K562 (cell line): ENCODE measurements around the gene IRAG1. TPM values are rescaled to one million over a fixed set of nuclear protein-coding genes. Genes with fewer than 3 reads are reported as not detected.
A peak's percentile ranks its signal among the peaks of the same experiment; 100 is the strongest.

Source experiments
- CBX1 ChIP-seq: sonication (generic); IDR thresholded peaks from 2 replicates; pipeline ENCODE4 v1.6.1; 2016; ENCODE audit warnings: antibody characterized with exemption, low read depth, mild to moderate bottlenecking
- CBX5 ChIP-seq: IDR thresholded peaks from 2 replicates; pipeline ENCODE4 v1.6.1; 2014; ENCODE audit warnings: low read depth, borderline replicate concordance
- DIDO1 ChIP-seq: fragments of 450-650 bp; IDR thresholded peaks from 2 replicates; pipeline ENCODE4 v1.6.1; 2016; ENCODE audit warnings: low read depth, missing biosample characterization, missing genetic modification characterization
- ELF4 ChIP-seq: fragments of 450-650 bp; formaldehyde crosslinking; IDR thresholded peaks from 2 replicates; pipeline ENCODE4 v1.4.0; 2022; ENCODE audit warnings: missing genetic modification characterization
- ESRRB ChIP-seq: fragments of 250-450 bp; sonication (Bioruptor Pico); IDR thresholded peaks from 2 replicates; pipeline ENCODE4 v1.5.0; 2020; ENCODE audit warnings: mild to moderate bottlenecking, moderate library complexity, borderline replicate concordance
- GATAD2A ChIP-seq: fragments of 450-650 bp; IDR thresholded peaks from 2 replicates; pipeline ENCODE4 v1.6.1; 2017
- HMGN3 ChIP-seq: IDR thresholded peaks from 2 replicates; pipeline ENCODE4 v1.6.1; 2011; ENCODE audit warnings: borderline replicate concordance, low read depth, mild to moderate bottlenecking, mixed read lengths, low read length; ENCODE audit not compliant: insufficient read length; ENCODE audit errors: extremely low read depth
- IRF2 ChIP-seq: sonication (generic); formaldehyde crosslinking; IDR thresholded peaks from 2 replicates; pipeline ENCODE4 v1.8.1; 2022; ENCODE audit warnings: mild to moderate bottlenecking, missing genetic modification reagents
- JUNB ChIP-seq: fragments of 450-650 bp; formaldehyde crosslinking; conservative IDR thresholded peaks from 2 replicates; pipeline ENCODE4 v1.4.0; 2020; ENCODE audit warnings: mild to moderate bottlenecking
- KLF16 ChIP-seq: IDR thresholded peaks from 2 replicates; pipeline ENCODE4 v1.6.1; 2016; ENCODE audit warnings: antibody characterized with exemption
- SMARCB1 ChIP-seq: IDR thresholded peaks from 2 replicates; pipeline ENCODE4 v1.6.1; 2011; ENCODE audit warnings: improper control_type of control experiment, low read depth; ENCODE audit not compliant: insufficient read length
- TRIM25 ChIP-seq: fragments of 450-650 bp; IDR thresholded peaks from 2 replicates; pipeline ENCODE4 v1.7.0; 2016; ENCODE audit warnings: borderline replicate concordance
- ZNF445 ChIP-seq: fragments of 250-450 bp; sonication (Bioruptor Pico); IDR thresholded peaks from 2 replicates; pipeline ENCODE4 v1.4.0; 2020; ENCODE audit warnings: low read depth, mild to moderate bottlenecking, moderate library complexity
- polyA plus RNA-seq, 8 experiments: library from polyadenylated mRNA; depleted of rRNA in 4 of 8; stranded (reverse) in 5 of 8; unstranded in 3 of 8; fragments of >200 nt; fragmentation: Nextera tagmentation in 2 of 8; fragmentation: Illumina TruSeq in 1 of 8; extraction: Ambion mirVana in 2 of 8; extraction: Trizol in 1 of 8; gene quantifications; 2 replicates each; pipeline versions ENCODE4 v1.2.1 to v1.2.3, GENCODE V29; 2011 to 2014; ENCODE audit warnings: inconsistent platforms in 1 of 8, missing spikeins in 1 of 8
- total RNA-seq, 7 experiments: library from RNA; depleted of rRNA in 6 of 7; stranded (reverse); fragments of >200 nt in 6 of 7; fragmentation: Illumina TruSeq in 2 of 7; extraction: Trizol in 2 of 7; gene quantifications; 2 replicates each; pipeline versions ENCODE4 v1.2.1 to v1.2.3, GENCODE V29; 2011 to 2021; ENCODE audit warnings: low replicate concordance in 1 of 7
- TF ChIP-seq, protein P1 (sequence below), 2 experiments: fragments of 450-650 bp in 1 of 2; sonication (generic) in 1 of 2; formaldehyde crosslinking in 1 of 2; IDR thresholded peaks in 1 of 2; conservative IDR thresholded peaks in 1 of 2; 2 replicates each; pipeline versions ENCODE4 v1.6.1 to v1.8.1; 2016 to 2023; ENCODE audit warnings: mild to moderate bottlenecking in 2 of 2, moderate library complexity in 2 of 2, inconsistent platforms in 1 of 2, missing genetic modification reagents in 1 of 2
- TF ChIP-seq, protein P2 (sequence below): fragments of 450-650 bp; IDR thresholded peaks from one replicate; pipeline ENCODE4 v1.6.1; 2018; ENCODE audit warnings: mild to moderate bottlenecking, moderate library complexity; ENCODE audit not compliant: partially characterized antibody
- TF ChIP-seq, protein P3 (sequence below): fragments of 250-450 bp; sonication (Bioruptor Pico); IDR thresholded peaks from 2 replicates; pipeline ENCODE4 v1.5.1; 2021; ENCODE audit warnings: mild to moderate bottlenecking

IRAG1 gene
- total and polyA plus RNA-seq, 9 of the 15 experiments (the other 6 are each of a cell fraction or from before 2014, with no cell fraction given): 0.01 to 0.22 (median 0.09) TPM; not detected in 1

DNA sequence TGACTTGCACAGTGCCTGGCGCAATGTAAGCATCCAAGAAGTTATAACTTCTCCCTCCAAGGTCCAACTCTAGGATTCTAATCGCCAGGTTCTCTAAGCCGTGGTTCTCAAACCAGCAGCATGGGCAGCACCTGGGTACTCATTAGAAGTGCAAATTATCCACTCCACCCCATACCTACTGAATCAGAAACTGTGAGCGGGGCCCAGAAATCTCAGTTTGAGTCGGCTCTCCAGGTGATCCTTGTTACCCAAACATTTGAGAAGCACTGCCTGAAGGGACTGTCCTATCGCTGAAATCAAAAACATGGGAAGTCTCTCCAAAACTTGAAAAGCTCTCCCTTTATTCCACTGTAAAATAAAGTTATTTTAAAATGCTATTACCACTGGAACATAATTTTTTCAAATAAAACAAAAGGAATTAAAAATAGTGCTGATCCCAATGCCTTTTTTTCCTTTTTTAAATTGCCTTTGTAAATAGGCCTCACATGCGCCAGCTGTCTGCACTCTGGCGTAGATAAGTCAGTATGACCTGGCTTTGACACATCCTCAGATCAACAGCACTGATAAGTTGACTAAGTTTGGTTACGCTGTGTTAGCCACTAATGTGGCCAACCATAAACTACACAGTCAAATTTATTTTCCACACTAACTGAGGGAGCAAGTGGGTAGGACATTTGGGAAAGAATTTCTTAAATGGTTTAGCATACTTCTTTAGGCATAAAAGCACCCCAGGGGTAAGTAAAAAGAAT is 49.1 kb upstream of the IRAG1 start (continued):
- TF ChIP-seq, protein P1, sequence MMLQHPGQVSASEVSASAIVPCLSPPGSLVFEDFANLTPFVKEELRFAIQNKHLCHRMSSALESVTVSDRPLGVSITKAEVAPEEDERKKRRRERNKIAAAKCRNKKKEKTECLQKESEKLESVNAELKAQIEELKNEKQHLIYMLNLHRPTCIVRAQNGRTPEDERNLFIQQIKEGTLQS (IDR thresholded peaks at IDR 0.05): peak; percentile 75; the same call in 1 of the 2 replicates
- TF ChIP-seq, protein P1 (CRISPR knock-in tag; conservative IDR thresholded peaks at IDR 0.05): no peak
- TF ChIP-seq GATAD2A (no peak; the same call in 1 of the 2 replicates), ESRRB (CRISPR knock-in tag) (no peak), DIDO1 (tag) (no peak), TRIM25 (no peak), JUNB (CRISPR knock-in tag) (no peak), CBX1 (no peak), ZNF445 (CRISPR knock-in tag) (no peak), SMARCB1 (no peak), HMGN3 (no peak), IRF2 (CRISPR knock-in tag) (no peak), ELF4 (CRISPR knock-in tag) (no peak), CBX5 (no peak), KLF16 (no peak)
- TF ChIP-seq, protein P2, sequence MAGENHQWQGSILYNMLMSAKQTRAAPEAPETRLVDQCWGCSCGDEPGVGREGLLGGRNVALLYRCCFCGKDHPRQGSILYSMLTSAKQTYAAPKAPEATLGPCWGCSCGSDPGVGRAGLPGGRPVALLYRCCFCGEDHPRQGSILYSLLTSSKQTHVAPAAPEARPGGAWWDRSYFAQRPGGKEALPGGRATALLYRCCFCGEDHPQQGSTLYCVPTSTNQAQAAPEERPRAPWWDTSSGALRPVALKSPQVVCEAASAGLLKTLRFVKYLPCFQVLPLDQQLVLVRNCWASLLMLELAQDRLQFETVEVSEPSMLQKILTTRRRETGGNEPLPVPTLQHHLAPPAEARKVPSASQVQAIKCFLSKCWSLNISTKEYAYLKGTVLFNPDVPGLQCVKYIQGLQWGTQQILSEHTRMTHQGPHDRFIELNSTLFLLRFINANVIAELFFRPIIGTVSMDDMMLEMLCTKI: no peak
- TF ChIP-seq, protein P3, sequence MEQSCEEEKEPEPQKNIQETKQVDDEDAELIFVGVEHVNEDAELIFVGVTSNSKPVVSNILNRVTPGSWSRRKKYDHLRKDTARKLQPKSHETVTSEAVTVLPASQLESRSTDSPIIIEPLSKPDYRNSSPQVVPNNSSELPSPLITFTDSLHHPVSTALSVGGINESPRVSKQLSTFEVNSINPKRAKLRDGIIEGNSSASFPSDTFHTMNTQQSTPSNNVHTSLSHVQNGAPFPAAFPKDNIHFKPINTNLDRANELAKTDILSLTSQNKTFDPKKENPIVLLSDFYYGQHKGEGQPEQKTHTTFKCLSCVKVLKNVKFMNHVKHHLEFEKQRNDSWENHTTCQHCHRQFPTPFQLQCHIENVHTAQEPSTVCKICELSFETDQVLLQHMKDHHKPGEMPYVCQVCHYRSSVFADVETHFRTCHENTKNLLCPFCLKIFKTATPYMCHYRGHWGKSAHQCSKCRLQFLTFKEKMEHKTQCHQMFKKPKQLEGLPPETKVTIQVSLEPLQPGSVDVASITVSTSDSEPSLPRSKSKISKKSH: no peak
